K562 (cell line): ENCODE results near the gene LRMDA. TPM values are rescaled to one million over a fixed set of nuclear protein-coding genes. Genes with fewer than 3 reads are reported as not detected.

Experiments
- BHLHE40 ChIP-seq: IDR thresholded peaks from 2 replicates; pipeline ENCODE4 v1.6.1; 2011; ENCODE audit warnings: low read length, improper control_type of control experiment
- C11orf30 ChIP-seq: fragments of 450-650 bp; IDR thresholded peaks from 2 replicates; pipeline ENCODE4 v1.6.1; 2016; ENCODE audit warnings: low read depth, mild to moderate bottlenecking
- CLOCK ChIP-seq: fragments of 250-450 bp; sonication (Bioruptor Pico); IDR thresholded peaks from 2 replicates; pipeline ENCODE4 v1.4.0; 2020; ENCODE audit warnings: mild to moderate bottlenecking, moderate library complexity, borderline replicate concordance
- EZH2 ChIP-seq: IDR thresholded peaks from 2 replicates; pipeline ENCODE4 v1.6.1; 2012; ENCODE audit warnings: low read depth, mild to moderate bottlenecking, inconsistent platforms, low read length, borderline replicate concordance
- GATAD2B ChIP-seq: fragments of 450-650 bp; IDR thresholded peaks from 2 replicates; pipeline ENCODE4 v1.6.1; 2017; ENCODE audit warnings: mild to moderate bottlenecking, borderline replicate concordance
- RBM14 ChIP-seq: fragments of 200-400 bp; formaldehyde crosslinking; IDR thresholded peaks from 2 replicates; pipeline ENCODE4 v1.6.1; 2018; ENCODE audit warnings: low read depth, mild to moderate bottlenecking, low read length, moderate library complexity, borderline replicate concordance; ENCODE audit not compliant: insufficient read depth
- RBM39 ChIP-seq: fragments of 200-400 bp; formaldehyde crosslinking; optimal IDR thresholded peaks from 2 replicates; pipeline ENCODE3; 2018; ENCODE audit warnings: low read depth, low read length
- SMAD4 ChIP-seq: fragments of 250-450 bp; sonication (Bioruptor Pico); conservative IDR thresholded peaks from 2 replicates; pipeline ENCODE4 v1.8.0; 2021; ENCODE audit warnings: inconsistent platforms, mild to moderate bottlenecking, moderate library complexity
- SNIP1 ChIP-seq: fragments of 450-650 bp; IDR thresholded peaks from 2 replicates; pipeline ENCODE4 v1.7.1; 2017; ENCODE audit warnings: low read depth, mild to moderate bottlenecking
- U2AF1 ChIP-seq: fragments of 200-400 bp; formaldehyde crosslinking; optimal IDR thresholded peaks from 2 replicates; pipeline ENCODE3; 2017; ENCODE audit warnings: mild to moderate bottlenecking, low read depth, low read length, moderate library complexity
- ZNF316 ChIP-seq: fragments of 450-650 bp; IDR thresholded peaks from 2 replicates; pipeline ENCODE4 v1.6.1; 2016
- polyA plus RNA-seq, 8 experiments: library from polyadenylated mRNA; depleted of rRNA in 4 of 8; stranded (reverse) in 5 of 8; unstranded in 3 of 8; fragments of >200 nt; fragmentation: Nextera tagmentation in 2 of 8; fragmentation: Illumina TruSeq in 1 of 8; extraction: Ambion mirVana in 2 of 8; extraction: Trizol in 1 of 8; gene quantifications; 2 replicates each; pipeline versions ENCODE4 v1.2.1 to v1.2.3, GENCODE V29; 2011 to 2014; ENCODE audit warnings: inconsistent platforms in 1 of 8, missing spikeins in 1 of 8
- total RNA-seq, 7 experiments: library from RNA; depleted of rRNA in 6 of 7; stranded (reverse); fragments of >200 nt in 6 of 7; fragmentation: Illumina TruSeq in 2 of 7; extraction: Trizol in 2 of 7; gene quantifications; 2 replicates each; pipeline versions ENCODE4 v1.2.1 to v1.2.3, GENCODE V29; 2011 to 2021; ENCODE audit warnings: low replicate concordance in 1 of 7
- TF ChIP-seq, protein P1 (sequence below): fragments of 250-450 bp; sonication (Bioruptor Pico); IDR thresholded peaks from 2 replicates; pipeline ENCODE4 v1.8.0; 2022; ENCODE audit warnings: moderate library complexity, mild to moderate bottlenecking, inconsistent platforms

The LRMDA gene
- total and polyA plus RNA-seq, 9 of the 15 experiments (the other 6 are each of a cell fraction or from before 2014, with no cell fraction given) = 0.25 TPM; not detected in 8

GRCh38 chr10:76129213-76129612, 697.8 kb downstream of the LRMDA start (continued):
- no peak for TF ChIP-seq CLOCK (CRISPR knock-in tag)
- TF ChIP-seq ZNF316 = no peak
- TF ChIP-seq, protein P1, sequence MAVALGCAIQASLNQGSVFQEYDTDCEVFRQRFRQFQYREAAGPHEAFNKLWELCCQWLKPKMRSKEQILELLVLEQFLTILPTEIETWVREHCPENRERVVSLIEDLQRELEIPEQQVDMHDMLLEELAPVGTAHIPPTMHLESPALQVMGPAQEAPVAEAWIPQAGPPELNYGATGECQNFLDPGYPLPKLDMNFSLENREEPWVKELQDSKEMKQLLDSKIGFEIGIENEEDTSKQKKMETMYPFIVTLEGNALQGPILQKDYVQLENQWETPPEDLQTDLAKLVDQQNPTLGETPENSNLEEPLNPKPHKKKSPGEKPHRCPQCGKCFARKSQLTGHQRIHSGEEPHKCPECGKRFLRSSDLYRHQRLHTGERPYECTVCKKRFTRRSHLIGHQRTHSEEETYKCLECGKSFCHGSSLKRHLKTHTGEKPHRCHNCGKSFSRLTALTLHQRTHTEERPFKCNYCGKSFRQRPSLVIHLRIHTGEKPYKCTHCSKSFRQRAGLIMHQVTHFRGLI (CRISPR knock-in tag) = no peak
- TF ChIP-seq SNIP1 = no peak
- no peak for TF ChIP-seq U2AF1
- no peak for TF ChIP-seq RBM39
- TF ChIP-seq SMAD4 = no peak
- TF ChIP-seq BHLHE40 = no peak
- no peak for TF ChIP-seq GATAD2B
- no peak for TF ChIP-seq EZH2
- TF ChIP-seq C11orf30 = no peak
- no peak for TF ChIP-seq RBM14
